Panc1 (cell line): ENCODE results near the gene CATSPERZ. TPM values are rescaled to one million over a fixed set of nuclear protein-coding genes. Genes with fewer than 3 reads are reported as not detected.

ENCODE experiments used
- ATAC-seq: fragments of 200-7000 bp; cut with Tn5 transposase; 2 replicates; pipeline ENCODE4 v1.9.1; 2020; ENCODE audit warnings: mild to moderate bottlenecking, moderate library complexity
- BruUV-seq: library from RNA; stranded (reverse); fragments of 400-500 nt; replicated peaks from 2 replicates; lab custom pipeline; 2021; lab: Mats Ljungman, UMichigan
- CTCF ChIA-PET: fragments of 300-600 bp; sonication (Branson Sonifier 250); formaldehyde crosslinking; loops from one replicate; lab custom pipeline; 2022; ENCODE audit warnings: antibody characterized with exemption; lab: Charles Lee
- POLR2A ChIA-PET: fragments of 300-600 bp; sonication (Branson Sonifier 250); formaldehyde crosslinking; loops from one replicate; lab custom pipeline; 2022; ENCODE audit warnings: antibody characterized with exemption; lab: Charles Lee
- DNase-seq: peaks from one replicate; pipeline ENCODE4 v3.0.0-alpha.2; 2010; ENCODE audit warnings: low read depth, low spot score
- H3K27ac ChIP-seq: 2 replicates; pipeline ENCODE4 v1.5.1; 2011; ENCODE audit warnings: mild to moderate bottlenecking, low read length, inconsistent platforms
- H3K27me3 ChIP-seq: fragments of 200-500 bp; sonication (Bioruptor generic); 2 replicates; pipeline ENCODE4 v1.6.0; 2014; ENCODE audit warnings: low read length, inconsistent platforms; ENCODE audit not compliant: control insufficient read depth, insufficient read depth
- H3K36me3 ChIP-seq: fragments of 200-500 bp; sonication (Bioruptor generic); 2 replicates; pipeline ENCODE4 v1.5.1; 2014; ENCODE audit warnings: inconsistent platforms, mild to moderate bottlenecking, low read length, moderate library complexity; ENCODE audit not compliant: control insufficient read depth, insufficient read depth
- H3K4me1 ChIP-seq: 2 replicates; pipeline ENCODE4 v1.5.1; 2011; ENCODE audit warnings: inconsistent platforms, mild to moderate bottlenecking, low read length, moderate library complexity; ENCODE audit not compliant: control insufficient read depth, insufficient read depth
- H3K4me3 ChIP-seq, 2 experiments: 2 replicates each; pipeline ENCODE4 v1.5.1; 2011 to 2012; ENCODE audit warnings: low read depth in 2 of 2, low read length in 2 of 2, mild to moderate bottlenecking in 2 of 2, inconsistent platforms in 1 of 2, moderate library complexity in 1 of 2
- H3K9me3 ChIP-seq: fragments of 200-500 bp; sonication (Bioruptor generic); 2 replicates; pipeline ENCODE4 v1.5.1; 2014; ENCODE audit warnings: low read depth, mild to moderate bottlenecking, inconsistent platforms, low read length, moderate library complexity; ENCODE audit not compliant: control insufficient read depth, insufficient read depth
- CTCF ChIP-seq: fragments of 450-650 bp; IDR thresholded peaks from 2 replicates; pipeline ENCODE4 v1.5.1; 2017; ENCODE audit warnings: mild to moderate bottlenecking
- POLR2AphosphoS5 ChIP-seq: IDR thresholded peaks from 2 replicates; pipeline ENCODE4 v1.6.1; 2012; ENCODE audit warnings: mild to moderate bottlenecking, low read depth, low read length, moderate library complexity
- SIN3A ChIP-seq: IDR thresholded peaks from 2 replicates; pipeline ENCODE4 v1.6.1; 2012; ENCODE audit warnings: low read depth, mild to moderate bottlenecking, low read length, moderate library complexity, borderline replicate concordance; ENCODE audit not compliant: insufficient read depth
- TCF7L2 ChIP-seq: IDR thresholded peaks from 2 replicates; pipeline ENCODE4 v1.6.1; 2011; ENCODE audit warnings: mild to moderate bottlenecking, low read depth, low read length, inconsistent platforms
- in situ Hi-C: cut with HindIII; loops from 2 replicates; pipeline ENCODE4 v1.10.0; 2016; ENCODE audit warnings: low sequenced_read_pairs, low pct_unique_long_range_greater_than_20kb
- intact Hi-C: fragments of 100-400 bp; cut with micrococcal nuclease; formaldehyde crosslinking; loops from one replicate; pipeline ENCODE4 v1.10.0; 2022; ENCODE audit not compliant: unreplicated experiment
- total RNA-seq: library from RNA; stranded (reverse); gene quantifications from one replicate; pipeline ENCODE4 v1.2.1, GENCODE V29; 2021; ENCODE audit not compliant: unreplicated experiment
- TF ChIP-seq, protein P1 (sequence below), 2 experiments: IDR thresholded peaks; 2 replicates each; pipeline ENCODE4 v1.6.1; 2011 to 2012; ENCODE audit warnings: low read depth in 2 of 2, control low read depth in 1 of 2, low read length in 1 of 2, mild to moderate bottlenecking in 1 of 2, moderate library complexity in 1 of 2; ENCODE audit not compliant: insufficient read depth in 1 of 2

CATSPERZ gene
- total RNA-seq, 1 experiment from 2014 or later = 0.64 TPM

DNA sequence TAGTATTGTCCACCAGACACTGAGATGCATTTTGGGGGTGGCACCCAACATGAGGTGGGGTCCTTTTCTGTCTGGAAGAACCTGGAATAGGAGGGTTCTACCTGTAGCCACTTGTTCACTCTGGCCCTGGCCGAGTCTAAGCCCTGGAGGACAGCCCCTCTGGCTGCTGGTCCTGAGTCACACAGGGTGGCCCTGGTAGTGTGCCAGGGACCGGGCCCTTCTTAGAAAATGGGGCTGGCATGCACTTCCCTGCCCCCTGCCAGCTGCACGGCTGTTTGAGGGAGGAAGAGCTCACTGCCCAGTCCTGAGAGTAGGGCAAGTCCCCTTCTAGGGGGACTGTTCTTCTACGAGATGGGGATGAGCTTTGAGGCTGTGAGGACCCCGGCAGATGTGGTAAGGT is 46.7 kb upstream of the CATSPERZ start:
- H3K36me3 ChIP-seq = peaks cover 3% of the 10 kb centered on the region; the same call in 1 of the 2 replicates
- no peaks in the 10 kb centered on the region for H3K27me3 ChIP-seq
- peaks cover 32% of the 10 kb centered on the region for H3K4me1 ChIP-seq
- ChIA-PET POLR2A (no interaction called here), CTCF (no interaction called here)
- peak overlapping the region; percentile 34; the same call in 1 of the 2 replicates for H3K27ac ChIP-seq
- H3K9me3 ChIP-seq = no peaks in the 10 kb centered on the region
- intact Hi-C loops (no loop called here), in situ Hi-C loops (no loop called here)
- TF ChIP-seq TCF7L2 (no peak), POLR2AphosphoS5 (no peak), CTCF (no peak), SIN3A (no peak)
- TF ChIP-seq, protein P1, sequence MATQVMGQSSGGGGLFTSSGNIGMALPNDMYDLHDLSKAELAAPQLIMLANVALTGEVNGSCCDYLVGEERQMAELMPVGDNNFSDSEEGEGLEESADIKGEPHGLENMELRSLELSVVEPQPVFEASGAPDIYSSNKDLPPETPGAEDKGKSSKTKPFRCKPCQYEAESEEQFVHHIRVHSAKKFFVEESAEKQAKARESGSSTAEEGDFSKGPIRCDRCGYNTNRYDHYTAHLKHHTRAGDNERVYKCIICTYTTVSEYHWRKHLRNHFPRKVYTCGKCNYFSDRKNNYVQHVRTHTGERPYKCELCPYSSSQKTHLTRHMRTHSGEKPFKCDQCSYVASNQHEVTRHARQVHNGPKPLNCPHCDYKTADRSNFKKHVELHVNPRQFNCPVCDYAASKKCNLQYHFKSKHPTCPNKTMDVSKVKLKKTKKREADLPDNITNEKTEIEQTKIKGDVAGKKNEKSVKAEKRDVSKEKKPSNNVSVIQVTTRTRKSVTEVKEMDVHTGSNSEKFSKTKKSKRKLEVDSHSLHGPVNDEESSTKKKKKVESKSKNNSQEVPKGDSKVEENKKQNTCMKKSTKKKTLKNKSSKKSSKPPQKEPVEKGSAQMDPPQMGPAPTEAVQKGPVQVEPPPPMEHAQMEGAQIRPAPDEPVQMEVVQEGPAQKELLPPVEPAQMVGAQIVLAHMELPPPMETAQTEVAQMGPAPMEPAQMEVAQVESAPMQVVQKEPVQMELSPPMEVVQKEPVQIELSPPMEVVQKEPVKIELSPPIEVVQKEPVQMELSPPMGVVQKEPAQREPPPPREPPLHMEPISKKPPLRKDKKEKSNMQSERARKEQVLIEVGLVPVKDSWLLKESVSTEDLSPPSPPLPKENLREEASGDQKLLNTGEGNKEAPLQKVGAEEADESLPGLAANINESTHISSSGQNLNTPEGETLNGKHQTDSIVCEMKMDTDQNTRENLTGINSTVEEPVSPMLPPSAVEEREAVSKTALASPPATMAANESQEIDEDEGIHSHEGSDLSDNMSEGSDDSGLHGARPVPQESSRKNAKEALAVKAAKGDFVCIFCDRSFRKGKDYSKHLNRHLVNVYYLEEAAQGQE (IDR thresholded peaks at IDR 0.05; ENCODE audit: insufficient read depth in 1 of 2, low read depth in 2 of 2, low read length in 1 of 2) = no peak
- no TSS peak for BruUV-seq
- no peak for DNase-seq
- ATAC-seq = no peak
- no peak overlapping the region for H3K4me3 ChIP-seq

DNA sequence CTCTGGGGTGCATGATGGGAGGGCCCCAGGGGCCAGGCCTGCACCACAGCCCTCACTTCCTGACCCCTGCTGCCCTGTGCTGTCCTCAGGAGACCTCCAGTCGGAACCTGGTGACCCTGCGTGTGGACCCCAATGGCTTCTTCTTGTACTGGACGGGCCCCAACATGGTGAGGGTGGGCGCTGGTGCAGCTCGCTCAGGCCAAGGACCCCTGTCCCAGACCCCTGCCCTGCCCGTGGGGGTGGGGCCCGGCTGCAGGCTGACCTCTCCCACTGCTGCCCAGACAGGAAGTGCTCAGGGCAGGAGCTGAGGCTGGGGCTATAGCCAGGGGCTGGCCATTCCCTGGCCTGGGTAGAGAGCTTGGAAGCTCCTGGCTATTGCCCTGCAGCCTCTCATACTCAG is 45.8 kb upstream of the CATSPERZ start:
- no peak overlapping the region for H3K27ac ChIP-seq
- in situ Hi-C loops = no loop called here
- no peak overlapping the region for H3K4me3 ChIP-seq
- TF ChIP-seq TCF7L2 = no peak
- TF ChIP-seq, protein P1 (IDR thresholded peaks at IDR 0.05; ENCODE audit: insufficient read depth in 1 of 2, low read depth in 2 of 2, low read length in 1 of 2) = no peak
- TF ChIP-seq SIN3A = no peak
- no peak for TF ChIP-seq CTCF
- TF ChIP-seq POLR2AphosphoS5 = no peak
- POLR2A ChIA-PET = no interaction called here
- peaks cover 24% of the 10 kb centered on the region for H3K4me1 ChIP-seq
- CTCF ChIA-PET = interaction anchor here (0.6 kb wide), 1 partner anchor 31 kb away, joined by 6 read pairs; the partner anchor contains the start of gene GPR137
- no peaks in the 10 kb centered on the region for H3K27me3 ChIP-seq
- H3K9me3 ChIP-seq = no peaks in the 10 kb centered on the region
- ATAC-seq = no peak
- DNase-seq = no peak
- intact Hi-C loops = no loop called here
- no TSS peak for BruUV-seq
- H3K36me3 ChIP-seq = peaks cover 3% of the 10 kb centered on the region; the same call in 1 of the 2 replicates
